H9 (cell line): ENCODE measurements around the gene POC1B. TPM values are rescaled to one million over a fixed set of nuclear protein-coding genes. Genes with fewer than 3 reads are reported as not detected.

ENCODE experiments used
- DNase-seq: peaks from one replicate; pipeline ENCODE4 v3.0.0-alpha.2; 2017
- H2AFZ ChIP-seq: one replicate; pipeline ENCODE4 v1.6.1; 2013; ENCODE audit warnings: mild to moderate bottlenecking, low read length, control low read depth, moderate library complexity
- H2AK5ac ChIP-seq: 2 replicates; pipeline ENCODE4 v1.6.1; 2013; ENCODE audit warnings: low read length, control low read depth, mixed read lengths; ENCODE audit not compliant: insufficient read length
- H2BK120ac ChIP-seq: one replicate; pipeline ENCODE4 v1.6.1; 2013; ENCODE audit warnings: low read depth, mild to moderate bottlenecking, low read length, control low read depth, inconsistent platforms; ENCODE audit not compliant: poor library complexity, severe bottlenecking
- H2BK12ac ChIP-seq: 2 replicates; pipeline ENCODE4 v1.6.1; 2013; ENCODE audit warnings: low read length, control low read depth, mixed read lengths, low read depth; ENCODE audit not compliant: insufficient read length
- H2BK15ac ChIP-seq: 2 replicates; pipeline ENCODE4 v1.6.1; 2013; ENCODE audit warnings: low read depth, low read length, control low read depth
- H2BK20ac ChIP-seq: one replicate; pipeline ENCODE4 v1.6.1; 2013; ENCODE audit warnings: low read depth, mild to moderate bottlenecking, low read length, control low read depth, inconsistent platforms; ENCODE audit not compliant: poor library complexity, severe bottlenecking
- H2BK5ac ChIP-seq: 2 replicates; pipeline ENCODE4 v1.6.1; 2013; ENCODE audit warnings: low read length, control low read depth, mixed read lengths; ENCODE audit not compliant: insufficient read length
- H3K14ac ChIP-seq: 2 replicates; pipeline ENCODE4 v1.6.1; 2013; ENCODE audit warnings: low read length, control low read depth; ENCODE audit not compliant: insufficient read depth
- H3K18ac ChIP-seq: 2 replicates; pipeline ENCODE4 v1.6.1; 2013; ENCODE audit warnings: low read depth, mild to moderate bottlenecking, mixed read lengths, low read length, control low read depth; ENCODE audit not compliant: insufficient read length
- H3K23ac ChIP-seq: 2 replicates; pipeline ENCODE4 v1.6.1; 2013; ENCODE audit warnings: low read length, control low read depth, mixed read lengths, low read depth; ENCODE audit not compliant: insufficient read length
- H3K23me2 ChIP-seq: 2 replicates; pipeline ENCODE4 v1.6.1; 2013; ENCODE audit warnings: low read depth, mild to moderate bottlenecking, mixed read lengths, low read length, control low read depth; ENCODE audit not compliant: insufficient read length, poor library complexity, severe bottlenecking
- H3K27ac ChIP-seq: 2 replicates; pipeline ENCODE4 v1.5.1; 2013; ENCODE audit warnings: low read length, control low read depth, mixed read lengths, low read depth; ENCODE audit not compliant: insufficient read length
- H3K27me3 ChIP-seq: 2 replicates; pipeline ENCODE4 v1.6.1; 2013; ENCODE audit warnings: low read length, control low read depth, inconsistent platforms; ENCODE audit not compliant: insufficient read depth
- H3K4ac ChIP-seq: 2 replicates; pipeline ENCODE4 v1.6.1; 2013; ENCODE audit warnings: low read depth, mild to moderate bottlenecking, control low read depth, inconsistent platforms, low read length, moderate library complexity
- H3K4me1 ChIP-seq: 2 replicates; pipeline ENCODE4 v1.6.1; 2013; ENCODE audit warnings: low read length, control low read depth, inconsistent platforms; ENCODE audit not compliant: insufficient read depth
- H3K4me2 ChIP-seq: 2 replicates; pipeline ENCODE4 v1.6.1; 2013; ENCODE audit warnings: low read length, control low read depth, mixed read lengths; ENCODE audit not compliant: insufficient read length, insufficient read depth
- H3K56ac ChIP-seq: 2 replicates; pipeline ENCODE4 v1.6.1; 2013; ENCODE audit warnings: low read depth, mild to moderate bottlenecking, mixed read lengths, low read length, control low read depth; ENCODE audit not compliant: insufficient read length
- H3K79me1 ChIP-seq: 2 replicates; pipeline ENCODE4 v1.6.1; 2013; ENCODE audit warnings: low read depth, mild to moderate bottlenecking, moderate library complexity, low read length, control low read depth, inconsistent platforms; ENCODE audit not compliant: insufficient read depth, poor library complexity, severe bottlenecking
- H3K79me2 ChIP-seq: 2 replicates; pipeline ENCODE4 v1.6.1; 2013; ENCODE audit warnings: low read length, control low read depth, inconsistent platforms; ENCODE audit not compliant: insufficient read depth
- H3K9ac ChIP-seq: 2 replicates; pipeline ENCODE4 v1.6.1; 2013; ENCODE audit warnings: low read length, control low read depth, mixed read lengths; ENCODE audit not compliant: insufficient read length; ENCODE audit errors: extremely low read depth
- H3K9me3 ChIP-seq: one replicate; pipeline ENCODE4 v1.6.1; 2013; ENCODE audit warnings: low read depth, low read length, inconsistent platforms; ENCODE audit not compliant: control insufficient read depth
- H3T11ph ChIP-seq: one replicate; pipeline ENCODE4 v1.6.1; 2013; ENCODE audit warnings: mild to moderate bottlenecking, low read length, control low read depth, inconsistent platforms
- H4K20me1 ChIP-seq: one replicate; pipeline ENCODE4 v1.6.1; 2013; ENCODE audit not compliant: control insufficient read depth, insufficient read length, insufficient read depth
- H4K5ac ChIP-seq: 2 replicates; pipeline ENCODE4 v1.6.1; 2013; ENCODE audit warnings: low read depth, mild to moderate bottlenecking, mixed read lengths, low read length, control low read depth; ENCODE audit not compliant: insufficient read length
- H4K8ac ChIP-seq: replicated peaks from 2 replicates; pipeline ENCODE4 v1.6.1; 2013; ENCODE audit warnings: low read length, control low read depth, mixed read lengths, low read depth; ENCODE audit not compliant: insufficient read length
- H4K91ac ChIP-seq: 2 replicates; pipeline ENCODE4 v1.6.1; 2013; ENCODE audit warnings: low read depth, mild to moderate bottlenecking, moderate library complexity, mixed read lengths, low read length, control low read depth; ENCODE audit not compliant: insufficient read length
- H3K27ac Mint-ChIP-seq, 3 experiments: 2 replicates in 2 of 3; 3 replicates in 1 of 3; pipeline ENCODE4 v1.8.0; 2020 to 2021; ENCODE audit warnings: mixed read lengths in 3 of 3, mild to moderate bottlenecking in 1 of 3, moderate library complexity in 1 of 3
- H3K27me3 Mint-ChIP-seq: 2 replicates; pipeline ENCODE4 v1.8.0; 2021; ENCODE audit warnings: low read depth, mild to moderate bottlenecking, moderate library complexity, mixed read lengths
- H3K36me3 Mint-ChIP-seq, 3 experiments: 2 replicates in 2 of 3; 3 replicates in 1 of 3; pipeline ENCODE4 v1.8.0; 2020 to 2021; ENCODE audit warnings: low read depth in 3 of 3, mixed read lengths in 3 of 3; ENCODE audit not compliant: insufficient read depth in 1 of 3
- H3K4me1 Mint-ChIP-seq, 2 experiments: 2 replicates each; pipeline ENCODE4 v1.8.0; 2020; ENCODE audit warnings: mixed read lengths in 2 of 2
- H3K4me3 Mint-ChIP-seq, 2 experiments: 2 replicates in 1 of 2; 3 replicates in 1 of 2; pipeline ENCODE4 v1.8.0; 2020 to 2021; ENCODE audit warnings: mild to moderate bottlenecking in 2 of 2, mixed read lengths in 2 of 2, moderate library complexity in 1 of 2
- H3K9me3 Mint-ChIP-seq, 2 experiments: 2 replicates in 1 of 2; 3 replicates in 1 of 2; pipeline ENCODE4 v1.8.0; 2020; ENCODE audit warnings: mild to moderate bottlenecking in 2 of 2, mixed read lengths in 2 of 2, moderate library complexity in 1 of 2
- CTCF ChIP-seq: fragments of 200-600 bp; sonication (generic); conservative IDR thresholded peaks from 3 replicates; pipeline ENCODE4 v1.8.0; 2021; ENCODE audit warnings: antibody characterized with exemption, mild to moderate bottlenecking
- WGBS: extraction: QIAGEN DNeasy Blood & Tissue Kit; methylation state at CpG from one replicate; pipeline ENCODE4 v1.1.7; 2013; ENCODE audit warnings: missing lambda C conversion rate, low lambda C conversion rate, mixed read lengths; ENCODE audit not compliant: insufficient read length; ENCODE audit errors: extremely low coverage; 5-methylcytosine and 5-hydroxymethylcytosine counted together
- total RNA-seq: library from RNA; stranded (reverse); gene quantifications from 2 replicates; pipeline ENCODE4 v1.2.1, GENCODE V29; 2021

Gene POC1B
- total RNA-seq, 1 experiment from 2014 or later = 12.5 TPM

- H3K4me1 ChIP-seq = no peaks in the 10 kb centered on the region
- no peak for TF ChIP-seq CTCF
- H3K9ac ChIP-seq = no peak overlapping the region
- no peak for DNase-seq
- Mint-ChIP-seq H3K27me3 (no peaks in the 10 kb centered on the region), H3K9me3 (no peaks in the 10 kb centered on the region), H3K4me1 (no peaks in the 10 kb centered on the region), H3K4me3 (no peak overlapping the region), H3K27ac (no peak overlapping the region), H3K36me3 (no peaks in the 10 kb centered on the region)
- no peak overlapping the region for H3K4ac ChIP-seq
- WGBS = no CpG with 5 or more reads among the region's 3 CpGs
- H3K23ac ChIP-seq = no peak overlapping the region
- H3K79me2 ChIP-seq = no peaks in the 10 kb centered on the region
- no peaks in the 10 kb centered on the region for H3K23me2 ChIP-seq
- H2BK5ac ChIP-seq = no peak overlapping the region
- no peaks in the 10 kb centered on the region for H3K79me1 ChIP-seq
- no peaks in the 10 kb centered on the region for H3K9me3 ChIP-seq
- no peak overlapping the region for H2BK20ac ChIP-seq
- H3K18ac ChIP-seq = no peak overlapping the region
- H3K27ac ChIP-seq = no peak overlapping the region
- H3T11ph ChIP-seq = no peak overlapping the region
- no peak overlapping the region for H2BK120ac ChIP-seq
- no peak overlapping the region for H4K5ac ChIP-seq
- H2BK12ac ChIP-seq = no peak overlapping the region
- H4K20me1 ChIP-seq = no peaks in the 10 kb centered on the region
- no peak overlapping the region for H2AFZ ChIP-seq
- H3K56ac ChIP-seq = no peak overlapping the region
- no peak overlapping the region for H4K91ac ChIP-seq
- H3K4me2 ChIP-seq = no peak overlapping the region
- H4K8ac ChIP-seq = no peak overlapping the region
- no peak overlapping the region for H2BK15ac ChIP-seq
- no peak overlapping the region for H3K14ac ChIP-seq
- H2AK5ac ChIP-seq = no peak overlapping the region
- H3K27me3 ChIP-seq = no peaks in the 10 kb centered on the region
Measured at GRCh38 chr12:89476232-89476631, 49.6 kb downstream of the POC1B start.
